ENCODE data around the gene ODAD4.

ODAD4 gene

DNA sequence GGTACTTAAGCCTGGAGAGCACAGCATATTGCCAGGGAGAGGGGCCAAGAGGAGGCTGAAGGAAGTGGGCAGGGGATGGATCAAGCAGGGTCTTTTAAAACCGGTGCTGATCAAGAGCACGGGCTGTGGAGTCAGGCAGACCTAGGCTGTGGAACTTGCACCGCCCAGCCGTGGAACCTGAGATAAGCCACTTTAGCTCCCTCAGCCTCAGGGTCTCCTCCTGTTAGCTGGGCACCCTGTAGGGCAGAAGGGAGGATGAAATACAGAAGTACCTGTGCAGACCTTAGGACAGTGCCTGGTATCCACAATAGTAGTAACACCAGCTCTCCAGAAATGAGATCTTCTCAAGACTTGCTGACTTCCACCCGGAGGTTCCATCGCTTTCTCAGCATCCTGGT is 9.3 kb downstream of the ODAD4 start:
- no peak for DNase-seq (ENCODE audit: low read depth in 1 of 2, low spot score in 1 of 2)

GRCh38 chr17:41941168-41941567 is 10.8 kb downstream of the ODAD4 start:
- no peak for DNase-seq (ENCODE audit: low read depth in 1 of 2, low spot score in 1 of 2)

DNA sequence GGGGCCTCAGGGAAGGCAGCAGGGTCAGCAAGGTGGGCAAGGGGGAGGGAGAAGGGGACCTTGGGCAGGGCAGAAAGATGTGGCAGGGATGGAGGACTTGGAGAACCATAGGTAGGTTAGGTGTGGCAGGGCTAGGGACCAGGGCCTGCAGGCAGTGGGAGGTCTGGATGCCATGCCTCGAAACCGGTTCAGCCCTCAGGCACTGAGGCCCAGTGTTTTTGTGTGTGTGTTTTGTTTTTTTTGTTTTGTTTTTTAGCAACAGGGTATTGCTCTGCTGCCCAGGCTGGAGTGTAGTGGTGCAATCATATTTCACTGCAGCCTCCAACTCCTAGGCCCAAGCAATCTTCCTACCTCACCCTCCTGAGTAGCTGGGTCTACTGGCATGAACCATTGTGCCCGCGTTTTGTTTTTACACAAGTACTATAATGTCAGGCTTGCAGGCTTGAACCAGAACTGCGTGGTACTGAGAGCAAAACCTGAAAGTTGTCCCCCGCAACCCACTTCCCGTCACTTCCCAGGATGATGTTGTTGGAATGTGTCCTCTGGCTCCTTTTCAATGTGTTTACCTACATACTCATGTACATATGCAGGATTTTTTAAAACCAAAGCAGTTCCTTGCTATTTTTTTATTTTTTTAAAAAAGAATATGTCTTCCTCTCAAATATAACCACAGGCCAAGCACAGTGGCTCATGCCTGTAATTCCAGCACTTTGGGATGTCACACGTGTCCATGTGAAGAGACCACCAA is 12.4 kb downstream of the ODAD4 start:
- no peak for DNase-seq (ENCODE audit: low read depth in 1 of 2, low spot score in 1 of 2)

- DNase-seq (ENCODE audit: low read depth in 1 of 2, low spot score in 1 of 2) = no peak
Measured at GRCh38 chr17:41943492-41943891, 13.1 kb downstream of the ODAD4 start.

DNA sequence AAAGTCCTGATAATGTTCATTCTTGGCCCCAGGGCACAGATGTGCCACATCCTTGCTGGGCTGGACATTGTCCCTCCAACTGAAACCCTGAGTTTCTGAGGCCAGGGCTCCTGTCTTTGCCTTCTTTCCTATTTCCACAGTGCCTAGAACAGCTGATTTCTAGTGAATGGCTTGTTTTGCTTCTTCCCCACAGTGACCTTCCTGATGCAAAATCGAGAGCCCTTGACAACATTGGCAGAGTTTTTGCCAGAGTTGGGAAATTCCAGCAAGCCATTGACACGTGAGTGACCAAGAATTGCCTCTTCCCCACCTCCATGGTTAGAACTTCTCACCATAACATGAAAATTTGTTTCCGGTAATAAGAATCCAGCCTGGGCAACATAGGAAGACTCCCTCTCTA is 14.5 kb downstream of the ODAD4 start:
- DNase-seq (ENCODE audit: low read depth in 1 of 2, low spot score in 1 of 2) = no peak

GRCh38 chr17:41948762-41949460 is 18.5 kb downstream of the ODAD4 start:
- DNase-seq (ENCODE audit: low read depth in 1 of 2, low spot score in 1 of 2) = no peak

GRCh38 chr17:41956522-41956921 is 26.1 kb downstream of the ODAD4 start:
- DNase-seq (ENCODE audit: low read depth in 1 of 2, low spot score in 1 of 2) = no peak

DNA sequence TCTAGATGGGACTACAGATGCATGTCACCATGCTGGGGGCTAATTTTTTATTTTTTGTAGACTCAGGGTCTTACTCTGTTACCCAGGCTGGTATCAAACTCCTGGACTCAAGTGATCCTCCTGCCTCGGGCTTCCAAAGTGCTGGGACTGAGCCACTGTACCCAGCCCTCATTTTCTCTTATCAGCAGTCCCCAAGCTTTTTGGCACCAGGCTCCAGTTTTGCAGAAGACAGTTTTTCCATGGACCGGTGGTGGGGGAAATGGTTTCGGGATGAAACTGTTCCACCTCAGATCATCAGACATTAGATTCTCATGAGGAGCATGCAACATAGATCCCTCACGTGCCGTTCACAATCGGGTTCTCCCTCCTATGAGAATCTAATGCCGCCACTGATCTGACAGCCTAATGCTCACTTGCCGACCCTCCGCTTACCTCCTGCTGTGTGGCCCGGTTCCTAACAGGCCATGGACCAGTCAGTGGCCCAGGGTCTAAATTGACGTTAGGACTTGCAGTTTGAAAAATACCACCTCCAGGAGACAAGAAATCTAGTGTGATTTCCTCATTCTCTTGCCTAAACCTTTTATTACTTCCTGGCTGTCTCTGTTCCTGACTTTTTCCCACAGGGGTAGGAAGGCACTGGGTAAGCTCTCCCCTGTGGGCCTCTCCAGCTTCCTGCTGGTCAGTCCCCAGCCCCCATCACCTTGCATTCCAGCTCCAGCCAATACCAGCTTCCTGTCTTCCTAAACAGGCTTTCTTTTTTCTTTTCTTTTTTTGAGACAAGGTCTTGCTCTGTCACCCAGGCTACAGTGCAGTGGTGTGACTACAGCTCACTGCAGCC is 26.8 kb downstream of the ODAD4 start:
- DNase-seq (ENCODE audit: low read depth in 1 of 2, low spot score in 1 of 2) = no peak

DNA sequence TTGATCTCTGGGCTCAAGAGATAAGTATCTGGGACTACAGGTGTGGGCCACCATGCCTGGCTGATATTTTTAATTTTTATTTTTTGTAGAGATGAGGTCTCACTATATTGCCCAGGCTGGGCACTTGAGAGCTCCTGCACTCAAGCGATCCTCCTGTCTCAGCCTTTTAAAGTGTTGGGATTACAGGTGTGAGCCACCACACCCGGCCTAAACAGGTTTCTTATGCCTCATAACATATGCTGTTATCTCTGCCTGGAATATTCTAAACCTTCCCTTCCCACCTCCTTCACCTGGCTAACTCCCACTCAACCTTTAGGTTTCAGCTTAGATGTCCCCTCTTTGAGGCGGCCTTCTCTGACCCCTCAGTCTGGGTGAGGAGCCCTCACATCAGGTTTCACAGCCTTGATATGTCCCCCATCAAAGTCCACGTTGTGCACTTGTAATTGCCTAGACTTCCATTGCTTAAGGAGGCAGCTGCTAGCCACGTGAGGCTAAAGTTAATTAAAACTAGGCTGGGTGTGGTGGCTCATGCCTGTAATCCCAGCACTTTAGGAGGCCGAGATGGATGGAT is 27.5 kb downstream of the ODAD4 start:
- no peak for DNase-seq (ENCODE audit: low read depth in 1 of 2, low spot score in 1 of 2)

- DNase-seq (ENCODE audit: low read depth in 1 of 2, low spot score in 1 of 2) = no peak
Measured at GRCh38 chr17:41959030-41959335, 28.6 kb downstream of the ODAD4 start.

- no peak for DNase-seq (ENCODE audit: low read depth in 1 of 2, low spot score in 1 of 2)
Measured at GRCh38 chr17:41959336-41960095, 29.1 kb downstream of the ODAD4 start.

GRCh38 chr17:41962111-41962510 is 31.7 kb downstream of the ODAD4 start:
- no peak for DNase-seq (ENCODE audit: low read depth in 1 of 2, low spot score in 1 of 2)

DNA sequence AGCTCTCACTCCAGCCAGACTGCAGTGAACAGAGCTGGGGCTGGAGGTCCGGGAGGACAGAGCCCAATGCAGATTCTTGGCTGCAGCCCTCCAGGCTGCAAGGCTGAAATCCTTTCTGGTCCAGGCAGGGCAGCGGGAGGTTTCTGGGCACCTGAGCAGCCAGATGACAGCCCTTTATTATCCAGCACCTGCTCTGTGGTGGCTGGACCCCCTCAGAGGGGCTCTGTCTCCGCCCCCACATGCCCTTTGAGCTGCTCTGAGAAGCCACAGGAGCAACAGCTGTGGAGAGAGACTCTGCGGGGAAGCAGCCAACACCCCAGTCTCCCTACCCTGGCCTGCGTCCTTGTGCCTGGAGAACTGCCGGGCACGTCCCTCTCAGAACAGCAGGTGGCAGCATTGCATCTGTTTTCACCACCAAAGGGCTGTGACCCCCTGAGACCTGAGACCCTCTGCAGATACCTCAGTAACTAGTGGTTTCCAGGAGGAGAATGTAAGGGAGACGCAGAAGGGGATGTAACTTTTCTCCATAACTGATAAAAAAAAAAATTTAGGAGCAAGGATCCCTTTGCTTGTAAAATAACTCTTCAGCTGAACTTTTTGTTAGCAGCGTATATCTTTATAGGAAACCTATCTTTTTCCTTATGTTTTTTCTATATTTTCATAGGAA is 32.5 kb downstream of the ODAD4 start:
- DNase-seq (ENCODE audit: low read depth in 1 of 2, low spot score in 1 of 2) = peak; percentile 35 to 55

GRCh38 chr17:41965694-41966462 is 35.5 kb downstream of the ODAD4 start:
- DNase-seq (ENCODE audit: low read depth in 1 of 2, low spot score in 1 of 2) = peak; percentile 39

GRCh38 chr17:41966463-41967140 is 36.2 kb downstream of the ODAD4 start, which contains the start of gene CNP:
TSS of gene CNP (plus strand) at chr17:41966795. CDS start at chr17:41966885, 90 bp downstream.
- peak; percentile 79 to 90 for DNase-seq (ENCODE audit: low read depth in 1 of 2, low spot score in 1 of 2)

GRCh38 chr17:41967141-41967920 is 36.9 kb downstream of the ODAD4 start:
- DNase-seq (ENCODE audit: low read depth in 1 of 2, low spot score in 1 of 2) = no peak

GRCh38 chr17:41967921-41968578 is 37.6 kb downstream of the ODAD4 start:
- DNase-seq (ENCODE audit: low read depth in 1 of 2, low spot score in 1 of 2) = no peak

GRCh38 chr17:41968676-41969075 is 38.3 kb downstream of the ODAD4 start:
- no peak for DNase-seq (ENCODE audit: low read depth in 1 of 2, low spot score in 1 of 2)
